Measurements from ENCODE around the gene EIF5B.
"Not testable (repeated sequence)": the region's sequence is repeated elsewhere in the genome, so short reads cannot be mapped to it uniquely, and the experiment has no call there.

Gene EIF5B, protein sequence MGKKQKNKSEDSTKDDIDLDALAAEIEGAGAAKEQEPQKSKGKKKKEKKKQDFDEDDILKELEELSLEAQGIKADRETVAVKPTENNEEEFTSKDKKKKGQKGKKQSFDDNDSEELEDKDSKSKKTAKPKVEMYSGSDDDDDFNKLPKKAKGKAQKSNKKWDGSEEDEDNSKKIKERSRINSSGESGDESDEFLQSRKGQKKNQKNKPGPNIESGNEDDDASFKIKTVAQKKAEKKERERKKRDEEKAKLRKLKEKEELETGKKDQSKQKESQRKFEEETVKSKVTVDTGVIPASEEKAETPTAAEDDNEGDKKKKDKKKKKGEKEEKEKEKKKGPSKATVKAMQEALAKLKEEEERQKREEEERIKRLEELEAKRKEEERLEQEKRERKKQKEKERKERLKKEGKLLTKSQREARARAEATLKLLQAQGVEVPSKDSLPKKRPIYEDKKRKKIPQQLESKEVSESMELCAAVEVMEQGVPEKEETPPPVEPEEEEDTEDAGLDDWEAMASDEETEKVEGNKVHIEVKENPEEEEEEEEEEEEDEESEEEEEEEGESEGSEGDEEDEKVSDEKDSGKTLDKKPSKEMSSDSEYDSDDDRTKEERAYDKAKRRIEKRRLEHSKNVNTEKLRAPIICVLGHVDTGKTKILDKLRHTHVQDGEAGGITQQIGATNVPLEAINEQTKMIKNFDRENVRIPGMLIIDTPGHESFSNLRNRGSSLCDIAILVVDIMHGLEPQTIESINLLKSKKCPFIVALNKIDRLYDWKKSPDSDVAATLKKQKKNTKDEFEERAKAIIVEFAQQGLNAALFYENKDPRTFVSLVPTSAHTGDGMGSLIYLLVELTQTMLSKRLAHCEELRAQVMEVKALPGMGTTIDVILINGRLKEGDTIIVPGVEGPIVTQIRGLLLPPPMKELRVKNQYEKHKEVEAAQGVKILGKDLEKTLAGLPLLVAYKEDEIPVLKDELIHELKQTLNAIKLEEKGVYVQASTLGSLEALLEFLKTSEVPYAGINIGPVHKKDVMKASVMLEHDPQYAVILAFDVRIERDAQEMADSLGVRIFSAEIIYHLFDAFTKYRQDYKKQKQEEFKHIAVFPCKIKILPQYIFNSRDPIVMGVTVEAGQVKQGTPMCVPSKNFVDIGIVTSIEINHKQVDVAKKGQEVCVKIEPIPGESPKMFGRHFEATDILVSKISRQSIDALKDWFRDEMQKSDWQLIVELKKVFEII

DNA sequence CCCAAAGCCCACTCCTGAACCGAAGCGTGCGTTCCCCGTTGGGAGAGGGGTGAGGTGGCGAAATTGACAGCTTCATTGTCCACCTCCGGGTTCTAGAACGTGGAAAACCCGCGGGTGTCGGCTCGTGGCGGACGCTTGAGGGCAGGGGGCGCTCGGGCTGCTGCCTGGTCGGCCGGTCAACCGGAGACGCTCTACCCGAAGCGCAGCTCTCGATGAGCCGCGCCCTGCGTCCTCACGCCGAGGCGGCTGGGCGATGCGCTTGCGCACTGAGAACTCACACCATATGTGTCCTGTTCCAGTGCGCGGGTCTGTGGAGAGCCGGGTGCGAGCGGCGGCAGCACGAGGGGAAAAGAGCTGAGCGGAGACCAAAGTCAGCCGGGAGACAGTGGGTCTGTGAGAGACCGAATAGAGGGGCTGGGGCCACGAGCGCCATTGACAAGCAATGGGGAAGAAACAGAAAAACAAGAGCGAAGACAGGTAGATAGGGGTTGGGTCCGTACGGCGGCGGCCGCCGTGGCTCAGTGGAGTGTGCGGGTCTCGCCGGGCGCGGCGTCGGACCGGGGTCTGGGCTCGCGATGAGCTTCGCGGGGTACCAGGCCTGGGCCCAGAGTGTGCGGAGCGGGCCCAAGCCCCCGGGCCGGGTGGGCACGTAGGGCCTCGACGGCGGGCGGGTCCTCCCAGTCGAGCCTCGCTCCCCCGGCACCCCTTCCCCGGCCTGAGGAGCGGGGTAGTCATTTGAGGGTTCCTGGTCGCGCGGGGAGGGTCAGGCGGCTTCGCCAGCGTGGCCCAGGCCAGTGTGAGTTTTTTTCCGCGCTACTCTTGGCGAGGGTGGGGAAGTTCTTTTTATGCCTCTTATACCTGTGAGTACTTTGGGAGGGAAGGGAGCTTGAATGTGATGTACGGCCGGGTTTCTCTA lies at the start of gene EIF5B:
EIF5B (plus strand) TSS at position 277 of the 916 bp plus-strand sequence; CDS start at position 443, 166 bp downstream.
- peak; percentile 85 for DNase-seq (ENCODE audit: low read depth)

DNA sequence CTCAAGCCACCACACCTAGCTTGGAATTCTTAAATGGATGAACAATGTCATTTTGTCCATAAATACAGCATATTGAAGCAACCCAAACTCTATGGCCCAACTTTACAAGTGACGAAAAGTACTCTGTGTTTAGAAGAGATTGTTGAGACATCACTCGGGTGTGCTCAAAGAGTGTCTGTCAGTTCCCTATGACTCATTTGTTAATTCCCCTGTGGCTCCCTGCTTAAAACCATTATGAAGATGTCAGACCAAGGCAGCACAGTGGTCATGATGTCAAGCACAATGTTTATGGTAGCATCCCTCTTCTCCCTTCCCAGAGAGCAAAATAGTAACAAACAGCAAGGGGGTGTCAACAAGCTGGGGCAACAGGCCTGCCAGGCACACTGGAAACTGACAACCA lies 39.2 kb upstream of the EIF5B start:
- DNase-seq (ENCODE audit: low read depth): no peak

DNA sequence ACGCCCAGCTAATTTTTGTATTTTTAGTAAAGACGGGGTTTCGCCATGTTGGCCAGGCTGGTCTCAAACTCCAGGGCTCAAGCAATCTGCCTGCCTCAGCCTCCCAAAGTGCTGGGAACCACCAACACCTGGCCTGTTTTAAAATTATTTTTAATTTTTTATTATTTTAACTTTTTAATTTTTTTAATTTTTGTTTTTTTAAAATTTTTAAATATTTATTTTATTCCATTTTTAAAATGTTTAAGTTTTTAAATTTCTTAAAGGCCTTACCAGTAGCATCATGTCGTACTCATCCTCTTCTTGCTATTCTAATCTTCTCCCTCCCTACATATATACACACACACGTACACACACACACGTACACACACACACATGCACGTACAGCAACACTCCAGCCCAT lies 37.6 kb upstream of the EIF5B start:
- DNase-seq (ENCODE audit: low read depth): no peak

DNA sequence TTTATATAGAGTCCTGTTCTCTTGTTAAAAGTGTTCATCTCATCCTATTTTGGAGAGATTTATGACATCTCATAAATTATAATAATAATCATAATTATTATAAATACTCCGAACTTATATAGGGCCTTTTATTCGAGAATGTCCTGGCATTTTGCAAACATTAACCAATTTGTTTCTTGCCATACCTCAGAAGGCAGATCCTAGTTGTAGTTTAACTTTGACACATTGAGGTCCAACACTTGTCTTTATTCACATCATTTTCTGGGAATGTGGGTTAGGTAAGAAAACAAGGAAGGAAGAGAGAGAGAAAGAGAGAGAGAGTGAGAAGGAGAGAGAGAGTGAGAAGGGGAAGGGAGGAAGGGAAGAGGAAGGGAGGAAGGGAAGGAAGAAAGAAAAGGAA lies 36.1 kb upstream of the EIF5B start, which contains the start of gene LYG1:
LYG1 (minus strand) TSS at position 101 of the 400 bp plus-strand sequence. CDS start 5,527 bp downstream, outside the sequence.
- not testable (repeated sequence) for DNase-seq (ENCODE audit: low read depth)

DNA sequence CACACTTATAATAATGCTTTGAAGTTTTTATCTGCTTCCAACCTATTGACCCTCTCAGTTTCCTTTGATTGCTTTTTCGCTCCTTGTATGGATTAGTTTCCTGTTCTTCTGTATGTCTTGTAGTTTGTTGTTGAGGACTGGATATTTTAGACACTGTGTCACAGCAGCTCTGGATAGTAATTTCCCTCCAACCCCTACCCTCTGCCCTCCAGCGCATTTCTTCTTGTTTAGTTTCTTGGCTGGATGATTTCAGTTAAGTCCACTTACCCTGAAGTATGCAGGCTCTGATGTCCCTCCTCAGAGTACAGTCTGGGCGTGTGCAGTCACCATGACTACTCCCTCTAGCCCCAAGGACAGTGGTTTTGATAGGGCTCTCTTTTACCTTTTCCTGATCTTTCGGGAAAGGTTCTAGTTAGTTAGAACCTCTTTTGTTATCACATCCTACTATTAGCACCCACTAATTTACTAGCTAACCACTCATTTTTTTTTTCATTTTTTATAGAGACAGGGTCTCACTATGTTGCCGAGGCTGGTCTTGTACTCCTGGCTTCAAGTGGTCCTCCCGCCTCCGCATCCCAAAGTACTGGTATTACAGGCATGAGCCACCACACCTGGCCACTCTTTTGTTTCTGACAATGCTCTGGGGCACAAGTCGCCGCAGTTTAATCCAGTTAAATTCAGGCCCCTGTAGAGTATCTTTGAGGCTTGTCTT lies 19.9 kb upstream of the EIF5B start:
- DNase-seq (ENCODE audit: low read depth): no peak

DNA sequence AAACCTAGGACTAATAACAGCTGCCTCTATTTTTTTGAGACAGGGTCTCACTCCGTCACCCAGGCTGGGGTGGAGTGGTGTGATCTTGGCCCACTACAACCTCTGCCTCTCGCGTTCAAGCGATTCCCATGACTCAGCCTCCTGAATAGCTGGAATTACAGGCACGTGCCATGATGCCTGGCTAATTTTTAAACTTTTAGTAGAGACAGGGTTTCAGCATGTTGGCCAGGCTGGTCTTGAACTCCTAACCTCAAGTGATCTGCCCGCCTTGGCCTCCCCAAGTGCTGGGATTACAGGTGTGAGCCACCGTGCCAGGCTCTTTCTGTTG lies 19.4 kb upstream of the EIF5B start:
- DNase-seq (ENCODE audit: low read depth): not testable (repeated sequence)

DNA sequence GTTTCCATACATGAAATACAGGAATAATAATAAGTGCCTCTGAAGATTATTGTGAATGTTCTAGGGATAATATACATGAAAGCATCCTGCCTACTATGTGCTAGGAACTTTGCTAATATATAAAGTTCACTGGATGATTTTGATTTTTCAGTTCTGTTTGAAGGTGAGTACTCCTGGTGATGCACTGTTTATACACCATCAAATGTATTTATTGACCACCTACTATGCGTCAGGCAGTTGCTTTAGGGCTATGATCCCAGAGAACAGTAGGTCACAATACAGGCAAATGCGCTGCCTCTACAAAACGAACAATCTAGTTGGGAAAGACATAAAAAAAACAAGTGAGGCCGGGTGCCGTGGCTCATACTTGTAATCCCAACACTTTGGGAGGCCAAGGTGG lies 11.8 kb upstream of the EIF5B start:
- DNase-seq (ENCODE audit: low read depth): no peak

DNA sequence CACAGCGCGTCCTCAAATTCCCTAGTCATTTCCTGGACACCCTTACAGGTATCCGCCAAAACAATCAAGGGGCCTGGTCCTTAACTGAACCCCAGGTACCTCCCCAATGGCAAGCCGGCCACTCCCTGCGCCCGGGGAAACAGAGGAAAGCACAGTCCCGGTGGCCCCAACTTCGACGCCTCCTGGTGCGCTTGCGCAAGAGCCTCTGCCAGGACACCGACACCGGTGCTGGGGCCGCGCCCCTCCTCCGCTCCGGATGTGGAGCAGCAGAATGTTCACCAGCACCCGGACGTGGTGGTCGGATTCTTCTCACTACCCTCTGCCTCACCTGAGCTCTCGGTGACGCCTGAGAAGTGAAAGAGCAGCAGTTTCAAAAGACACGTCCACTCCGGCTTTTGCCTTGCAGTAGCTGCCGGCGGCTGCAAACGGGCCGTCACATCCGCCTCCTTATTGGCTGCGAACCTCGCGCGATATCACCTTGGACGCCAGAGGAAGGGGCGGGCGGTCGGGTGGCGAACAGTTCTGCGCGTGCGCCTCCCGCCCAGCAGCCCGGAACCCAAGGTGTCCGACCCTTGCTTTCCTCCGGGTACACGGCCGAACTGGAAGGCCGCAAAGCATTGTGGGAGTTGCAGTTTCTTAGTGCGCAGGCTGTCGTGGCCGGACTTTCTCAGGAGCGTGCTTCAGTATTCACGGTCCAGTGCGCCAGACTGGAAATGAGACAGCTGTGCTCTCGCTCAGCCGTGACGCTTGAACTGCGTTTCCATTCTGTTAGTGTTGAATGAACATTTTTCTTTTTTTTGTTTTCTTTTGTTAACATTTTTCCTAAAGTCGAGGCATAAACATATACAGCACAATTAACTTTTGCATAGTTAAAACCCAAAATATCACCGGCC lies 1.0 kb upstream of the EIF5B start, which contains the start of gene TXNDC9:
TXNDC9 (minus strand) TSS at position 423 of the 893 bp plus-strand sequence. CDS start 3,123 bp downstream, outside the sequence.
- peak; percentile 98 for DNase-seq (ENCODE audit: low read depth)

DNA sequence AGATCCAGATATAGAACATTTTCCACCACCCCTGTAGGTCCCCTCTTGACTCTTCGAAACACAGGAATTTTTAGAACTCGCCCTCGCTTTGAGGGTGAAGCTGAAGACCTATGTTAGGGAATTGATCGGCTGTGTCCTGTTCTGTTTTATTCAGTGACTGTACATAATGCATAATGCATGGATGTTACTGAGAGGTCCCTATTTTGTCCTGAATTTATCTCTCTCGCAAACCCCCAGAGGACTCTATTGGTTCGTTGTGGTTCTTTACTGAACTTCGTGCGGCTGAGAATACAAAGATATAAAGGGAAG lies 431 bp upstream of the EIF5B start:
- no peak for DNase-seq (ENCODE audit: low read depth)

DNA sequence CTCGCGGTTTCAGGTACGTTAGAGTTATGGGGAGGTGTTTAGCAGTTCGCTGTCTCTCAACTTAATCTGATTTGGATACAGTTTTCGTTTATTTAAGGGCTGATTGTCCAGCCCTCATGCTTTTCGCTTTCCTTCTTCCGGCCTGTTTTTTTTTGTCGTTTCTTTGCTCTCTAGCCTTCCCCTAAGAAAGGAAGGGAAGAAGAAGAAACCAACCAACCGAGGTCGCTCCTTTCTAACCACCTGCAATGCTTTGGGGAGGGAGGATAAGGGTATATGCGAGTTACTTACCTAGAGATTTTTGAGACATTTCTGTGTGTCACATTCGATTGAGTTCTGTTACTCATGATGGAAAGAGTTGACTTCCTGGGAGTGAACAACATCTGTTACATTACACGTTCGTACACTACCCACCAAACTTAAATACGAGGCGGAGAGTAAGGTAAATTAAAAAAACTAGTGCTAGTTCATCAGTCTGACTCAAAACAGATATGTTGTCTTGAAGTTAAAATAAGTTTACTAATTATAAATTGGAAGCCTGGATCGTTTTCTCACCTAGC lies 918 bp downstream of the EIF5B start:
- DNase-seq (ENCODE audit: low read depth): no peak

DNA sequence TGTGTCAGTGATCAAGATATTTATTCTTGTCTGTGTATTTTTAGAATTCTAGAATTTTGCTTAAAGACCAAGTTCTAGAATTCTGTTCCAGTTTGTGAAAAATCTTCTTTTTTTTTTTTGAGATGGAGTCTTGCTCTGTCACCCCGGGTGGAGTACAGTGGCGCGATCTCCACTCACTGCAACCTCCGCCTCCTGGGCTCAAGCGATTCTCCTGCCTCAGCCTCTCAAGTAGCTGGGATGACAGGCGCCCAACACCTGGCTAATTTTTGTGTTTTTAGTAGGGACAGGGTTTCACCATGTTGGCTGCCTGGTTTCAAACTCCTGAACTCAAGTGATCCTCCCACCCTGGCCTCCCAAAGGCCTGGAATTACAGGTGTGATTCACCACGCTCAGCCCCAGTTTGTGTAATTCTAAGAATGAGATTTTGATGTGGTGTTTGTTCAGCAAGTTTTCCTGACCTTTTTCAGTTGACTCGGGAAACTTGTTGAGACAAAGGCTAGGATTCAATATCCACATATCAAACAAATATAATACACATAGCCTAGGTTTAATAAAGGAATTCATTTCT lies 3.6 kb downstream of the EIF5B start:
- no peak for DNase-seq (ENCODE audit: low read depth)

DNA sequence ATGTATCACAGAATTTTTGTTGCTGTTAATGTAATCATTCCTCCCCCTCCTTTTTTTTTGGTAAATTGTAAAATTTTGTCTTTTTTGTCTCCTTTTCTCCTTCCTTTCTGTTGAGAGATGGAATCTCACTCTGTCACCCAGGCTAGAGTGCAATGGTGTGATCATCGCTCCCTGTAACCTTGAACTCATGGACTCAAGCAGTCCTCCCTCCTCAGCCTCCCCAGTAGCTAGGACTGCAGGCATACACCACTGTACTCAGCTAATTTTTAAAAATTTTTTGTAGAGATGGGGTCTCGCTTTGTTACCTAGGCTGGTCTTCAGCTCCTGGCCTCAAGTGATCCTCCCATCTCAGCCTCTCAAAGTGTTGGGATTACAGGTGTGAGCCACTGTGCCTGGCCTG lies 5.3 kb downstream of the EIF5B start:
- no peak for DNase-seq (ENCODE audit: low read depth)

DNA sequence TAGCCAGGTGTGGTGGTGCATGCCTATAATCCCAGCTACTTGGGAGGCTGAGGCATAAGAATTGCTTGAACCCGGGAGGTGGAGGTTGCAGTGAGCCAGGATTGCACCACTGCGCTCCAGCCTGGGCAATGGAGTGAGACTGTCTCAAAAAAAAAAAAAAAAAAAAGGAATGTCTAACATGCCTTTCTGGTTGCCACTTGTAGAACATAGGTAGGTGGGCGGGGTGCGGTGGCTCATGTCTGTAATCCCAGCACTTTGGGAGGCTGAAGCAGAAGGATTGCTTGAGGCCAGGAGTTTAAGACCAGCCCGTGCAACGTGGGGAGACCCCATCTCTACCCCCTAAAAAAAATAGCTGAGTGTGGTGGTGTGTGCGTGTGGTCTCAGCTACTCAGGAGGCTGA lies 8.3 kb downstream of the EIF5B start:
- not testable (repeated sequence) for DNase-seq (ENCODE audit: low read depth)

DNA sequence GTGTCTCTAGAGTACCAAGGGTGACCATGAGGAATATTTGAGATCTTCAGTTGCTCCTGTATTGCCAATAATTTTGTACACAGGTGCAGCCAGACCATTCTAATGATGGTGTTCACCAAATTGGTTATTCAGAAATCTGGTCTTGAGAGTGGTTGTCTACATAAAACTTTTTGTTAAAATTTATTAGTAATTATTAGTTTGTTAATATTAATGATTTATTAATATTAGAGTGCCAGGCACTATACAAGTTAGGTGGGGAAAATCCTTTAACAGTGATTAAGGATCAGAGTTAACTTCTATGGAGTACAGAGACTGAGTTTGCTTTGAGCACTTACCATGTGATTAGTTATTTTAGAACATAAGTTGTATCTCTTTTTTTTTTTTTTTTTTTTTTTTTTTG lies 9.0 kb downstream of the EIF5B start:
- no peak for DNase-seq (ENCODE audit: low read depth)

DNA sequence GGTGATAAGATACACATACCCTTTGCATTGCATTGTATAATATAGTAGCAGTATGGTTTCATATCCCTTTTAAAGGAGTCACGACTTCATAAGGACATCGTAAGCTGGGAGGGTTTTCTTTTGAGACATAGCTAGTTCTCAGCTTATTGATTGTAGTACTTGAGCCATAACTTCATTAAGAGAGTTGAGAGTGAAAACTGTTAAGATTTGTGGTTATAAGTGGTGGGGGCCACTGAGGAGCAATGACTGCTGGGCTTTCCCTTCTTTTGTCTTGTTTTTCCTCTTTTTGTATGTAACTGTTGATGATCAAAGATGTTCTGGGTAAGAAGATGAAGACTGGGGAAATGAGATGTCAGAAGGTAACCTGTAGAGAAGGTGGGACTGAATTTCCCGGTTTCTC lies 11.0 kb downstream of the EIF5B start:
- DNase-seq (ENCODE audit: low read depth): no peak

DNA sequence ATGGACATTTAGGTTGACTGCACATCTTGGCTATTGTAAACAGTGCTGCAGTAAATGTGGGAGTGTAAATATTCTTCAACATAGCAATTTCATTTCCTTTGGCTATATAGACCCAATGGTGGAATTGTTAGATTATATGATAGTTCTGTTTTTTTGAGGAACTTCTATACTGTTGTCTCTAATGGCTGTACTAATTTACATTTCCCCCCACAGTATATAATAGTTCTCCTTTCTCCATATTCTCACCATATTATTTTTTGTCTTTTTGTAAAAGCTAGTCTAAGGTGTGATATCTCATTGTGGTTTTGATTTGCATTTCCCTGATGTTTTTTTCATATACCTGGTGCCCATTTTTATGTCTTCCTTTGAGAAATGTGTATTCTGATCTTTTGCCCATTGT lies 13.0 kb downstream of the EIF5B start:
- DNase-seq (ENCODE audit: low read depth): no peak

DNA sequence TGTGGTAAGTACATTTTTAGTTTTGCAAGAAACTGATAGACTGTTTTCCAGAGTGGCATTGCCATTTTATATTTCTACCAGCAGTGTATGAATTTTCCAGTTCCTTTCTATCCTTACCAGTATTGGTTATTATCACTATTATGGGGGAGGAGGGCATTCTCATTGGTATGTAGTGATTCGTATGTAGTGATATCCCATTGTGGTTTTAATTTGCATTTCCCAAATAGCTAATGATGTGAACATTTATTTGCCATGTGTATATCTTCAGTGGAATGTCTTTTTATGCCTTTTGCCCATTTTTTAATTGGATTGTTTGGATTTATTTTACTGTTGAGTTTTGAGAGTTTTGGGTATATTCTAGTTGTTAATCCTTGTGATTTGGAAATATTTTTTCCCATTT lies 16.9 kb downstream of the EIF5B start:
- DNase-seq (ENCODE audit: low read depth): no peak

DNA sequence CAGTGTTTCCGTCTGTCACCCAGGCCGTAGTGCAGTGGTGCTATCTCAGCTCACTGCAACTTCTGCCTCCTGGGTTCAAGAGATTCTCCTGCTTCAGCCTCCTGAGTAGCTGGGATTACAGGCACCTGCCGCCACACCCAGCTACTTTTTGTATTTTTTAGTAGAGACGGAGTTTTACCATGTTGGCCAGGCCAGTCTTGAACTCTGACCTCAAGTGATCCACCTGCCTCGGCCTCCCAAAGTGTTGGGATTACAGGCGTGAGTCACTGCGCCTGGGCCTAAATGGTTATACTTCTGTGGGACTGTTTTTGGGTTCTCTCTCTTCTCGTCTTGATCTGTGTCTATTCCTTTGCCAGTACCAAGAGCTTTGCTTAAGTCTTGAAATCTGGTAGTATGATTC lies 17.6 kb downstream of the EIF5B start:
- not testable (repeated sequence) for DNase-seq (ENCODE audit: low read depth)

DNA sequence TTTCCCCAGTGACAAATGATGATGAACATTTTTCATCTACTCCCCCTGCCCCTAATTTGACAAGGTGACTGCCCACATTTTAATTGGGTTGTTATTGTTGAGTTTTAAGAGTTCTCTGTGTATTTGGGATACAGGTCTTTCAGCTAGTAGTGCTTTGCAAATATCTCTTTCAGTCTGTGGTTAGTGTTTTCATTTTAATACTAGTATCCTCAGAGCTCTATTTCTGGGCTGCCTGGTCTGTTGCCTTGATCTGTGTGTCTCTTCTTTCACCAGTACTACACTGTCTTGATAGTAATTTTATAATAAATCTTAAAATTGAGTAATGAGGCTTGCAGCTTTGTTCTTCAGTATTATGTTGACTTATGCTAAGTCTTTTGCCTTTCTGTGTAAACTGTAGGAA lies 19.7 kb downstream of the EIF5B start:
- DNase-seq (ENCODE audit: low read depth): no peak

Data from T-helper 22 cell (primary cell).